ENCODE results near the gene ASB5.

- TF ChIP-seq CTCF (IDR thresholded peaks at IDR 0.05) (no peak), EZH2phosphoT487 (IDR thresholded peaks at IDR 0.05) (no peak)
Observed at GRCh38 chr4:176193938-176194337, 75.1 kb downstream of the ASB5 start.
